Muscle layer of duodenum (tissue), 2 donors: ENCODE measurements around the gene GPD1L.

Experiments
- H3K27ac ChIP-seq: one replicate; pipeline ENCODE4 v1.7.0; 2013; ENCODE audit warnings: mild to moderate bottlenecking, low read length
- H3K27me3 ChIP-seq: one replicate; pipeline ENCODE4 v1.7.0; 2013; ENCODE audit warnings: low read depth, mild to moderate bottlenecking, control low read depth, low read length
- H3K36me3 ChIP-seq, 2 donors: one replicate each; pipeline ENCODE4 v1.7.0; 2013; ENCODE audit warnings: low read length in 2 of 2, control low read depth in 1 of 2, mild to moderate bottlenecking in 1 of 2; ENCODE audit not compliant: insufficient read depth in 2 of 2, control insufficient read depth in 1 of 2
- H3K4me1 ChIP-seq, 2 donors: one replicate each; pipeline ENCODE4 v1.7.0; 2013; ENCODE audit warnings: low read length in 2 of 2, mild to moderate bottlenecking in 2 of 2, control low read depth in 1 of 2, moderate library complexity in 1 of 2; ENCODE audit not compliant: insufficient read depth in 2 of 2, control insufficient read depth in 1 of 2
- H3K4me3 ChIP-seq, 2 donors: one replicate each; pipeline ENCODE4 v1.7.0; 2013; ENCODE audit warnings: low read length in 2 of 2, low read depth in 1 of 2, mild to moderate bottlenecking in 1 of 2
- H3K9me3 ChIP-seq, 2 donors: one replicate each; pipeline ENCODE4 v1.7.0; 2013; ENCODE audit warnings: low read length in 2 of 2, control low read depth in 1 of 2, mild to moderate bottlenecking in 1 of 2; ENCODE audit not compliant: control insufficient read depth in 1 of 2
- donor health status: healthy.

GPD1L gene

DNA sequence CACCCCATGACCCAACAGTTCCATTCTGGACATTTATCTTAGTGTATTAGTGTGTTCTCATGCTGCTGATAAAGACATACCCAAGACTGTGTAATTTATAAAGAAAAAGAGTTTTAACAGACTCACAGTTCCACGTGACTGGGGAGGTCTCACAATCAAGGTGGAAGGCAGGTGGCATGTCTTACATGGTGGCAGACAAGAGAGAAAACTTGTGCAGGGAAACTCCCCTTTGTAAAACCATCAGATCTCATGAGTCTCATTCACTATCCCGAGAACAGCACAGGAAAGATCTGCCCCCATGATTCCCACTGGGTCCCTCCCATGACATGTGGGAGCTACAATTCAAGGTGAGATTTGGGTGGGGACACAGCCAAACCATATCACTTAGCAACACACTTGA, 21.6 kb upstream of the GPD1L start:
- H3K27ac ChIP-seq: no peak overlapping the region
- no peaks in the 10 kb centered on the region for H3K27me3 ChIP-seq
- no peaks in the 10 kb centered on the region for H3K36me3 ChIP-seq
- H3K4me1 ChIP-seq: peaks cover 0 to 8% of the 10 kb centered on the region in 2 donors
- H3K9me3 ChIP-seq: no peaks in the 10 kb centered on the region
- H3K4me3 ChIP-seq: no peak overlapping the region

DNA sequence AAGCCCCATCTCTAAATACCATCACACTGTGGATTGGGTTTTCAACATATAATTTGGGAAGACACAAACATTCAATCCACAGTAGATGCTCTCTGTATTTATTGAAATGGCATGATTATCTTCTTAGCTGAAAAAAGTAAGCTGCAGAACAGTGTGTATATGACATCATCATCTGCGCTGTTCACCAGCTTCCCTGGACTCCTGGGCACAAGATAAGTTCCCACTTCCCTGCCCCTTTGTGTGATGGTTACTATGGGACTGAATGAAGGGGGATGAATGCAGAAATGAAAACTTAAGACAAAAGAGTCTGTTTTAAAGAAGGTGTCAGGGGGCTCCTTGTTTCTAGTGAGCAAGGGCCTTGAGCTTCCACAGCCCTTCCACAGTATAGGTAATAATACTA, 20.0 kb upstream of the GPD1L start:
- Histone ChIP-seq H3K9me3 (no peaks in the 10 kb centered on the region), H3K4me1 (peaks cover 0 to 8% of the 10 kb centered on the region in 2 donors), H3K27me3 (no peaks in the 10 kb centered on the region), H3K4me3 (no peak overlapping the region), H3K27ac (no peak overlapping the region), H3K36me3 (no peaks in the 10 kb centered on the region)

DNA sequence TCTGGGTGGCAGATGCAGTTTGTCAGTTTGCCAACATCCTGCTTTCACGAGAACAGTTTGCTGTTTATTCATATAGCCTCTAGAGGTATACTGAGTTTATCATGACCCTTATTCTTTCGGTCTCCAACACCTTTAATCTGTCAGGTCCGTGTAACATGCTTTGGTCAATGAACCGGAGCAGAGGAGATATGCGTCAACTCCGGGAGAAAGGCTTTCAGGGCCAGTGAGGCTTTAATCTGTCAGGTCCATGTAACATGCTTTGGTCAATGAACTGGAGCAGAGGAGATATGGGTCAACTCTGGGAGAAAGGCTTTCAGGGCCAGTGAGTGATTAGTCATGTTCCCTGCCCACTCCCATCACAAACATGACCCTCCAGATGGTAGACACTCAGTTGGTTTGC, 16.9 kb upstream of the GPD1L start:
- H3K36me3 ChIP-seq: no peaks in the 10 kb centered on the region
- no peaks in the 10 kb centered on the region for H3K4me1 ChIP-seq
- no peak overlapping the region for H3K27ac ChIP-seq
- no peaks in the 10 kb centered on the region for H3K27me3 ChIP-seq
- no peak overlapping the region for H3K4me3 ChIP-seq
- no peaks in the 10 kb centered on the region for H3K9me3 ChIP-seq

DNA sequence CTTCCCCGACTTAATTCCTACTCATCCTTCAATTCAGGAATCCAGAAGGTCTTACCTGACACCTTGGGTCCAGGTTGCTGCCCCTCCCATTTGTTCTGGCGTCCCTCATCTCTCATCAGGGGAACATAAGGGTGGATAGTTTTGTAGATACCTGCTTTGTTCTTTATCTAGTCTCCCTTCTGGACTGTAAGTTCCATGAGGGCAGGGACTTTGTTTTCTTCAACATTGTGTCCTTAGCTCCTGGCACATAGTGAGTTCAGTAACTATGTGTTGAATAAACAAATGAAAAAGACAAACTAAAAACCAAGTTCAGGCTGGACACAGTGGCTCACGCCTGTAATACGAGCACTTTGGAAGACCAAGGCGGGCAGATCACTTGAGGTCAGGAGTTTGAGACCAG, 13.2 kb upstream of the GPD1L start:
- Histone ChIP-seq H3K36me3 (no peaks in the 10 kb centered on the region), H3K27me3 (no peaks in the 10 kb centered on the region), H3K9me3 (no peaks in the 10 kb centered on the region), H3K4me3 (no peak overlapping the region), H3K27ac (no peak overlapping the region), H3K4me1 (no peaks in the 10 kb centered on the region)

DNA sequence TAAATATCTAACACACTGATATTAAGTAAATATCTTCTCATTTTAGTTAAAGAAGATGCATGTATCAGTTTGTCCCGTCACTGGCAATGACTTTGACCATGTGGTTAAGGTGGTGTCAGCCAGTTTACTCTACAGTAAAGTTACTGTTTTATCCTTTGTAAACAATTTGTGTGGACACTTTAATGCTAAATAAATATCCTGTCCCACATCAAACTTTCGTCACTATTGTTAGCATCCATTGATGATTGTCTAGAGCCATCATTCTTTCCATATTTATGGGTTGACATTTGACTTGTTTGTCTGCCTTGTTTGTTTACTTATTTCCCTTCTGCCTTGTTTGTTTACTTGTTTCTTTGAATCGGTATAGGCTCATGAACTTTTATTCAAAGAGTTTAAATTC, 11.0 kb upstream of the GPD1L start:
- no peak overlapping the region for H3K27ac ChIP-seq
- no peaks in the 10 kb centered on the region for H3K27me3 ChIP-seq
- H3K4me1 ChIP-seq: no peaks in the 10 kb centered on the region
- H3K36me3 ChIP-seq: no peaks in the 10 kb centered on the region
- no peaks in the 10 kb centered on the region for H3K9me3 ChIP-seq
- H3K4me3 ChIP-seq: no peak overlapping the region

DNA sequence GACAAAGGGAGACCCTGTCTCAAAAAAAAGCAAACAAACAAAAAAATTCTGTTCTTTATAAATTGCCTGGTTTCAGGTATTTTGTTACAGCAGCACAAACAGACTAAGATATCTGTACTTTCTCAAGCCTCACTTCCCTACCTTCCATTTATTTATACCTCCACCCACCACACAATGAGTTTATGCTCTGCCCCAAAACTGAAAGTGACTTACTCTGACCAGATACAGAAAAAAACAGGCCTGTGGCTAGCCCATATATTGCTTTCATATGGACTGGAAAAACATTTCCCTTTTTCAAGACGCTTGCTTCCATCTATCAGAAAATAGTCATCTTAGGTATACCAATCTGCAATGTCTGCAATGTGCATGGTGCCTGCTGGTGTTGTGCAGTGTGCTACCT, 8.7 kb upstream of the GPD1L start:
- Histone ChIP-seq H3K4me1 (no peaks in the 10 kb centered on the region), H3K27me3 (no peaks in the 10 kb centered on the region), H3K9me3 (peaks cover 8 to 10% of the 10 kb centered on the region in 2 donors), H3K36me3 (no peaks in the 10 kb centered on the region), H3K27ac (no peak overlapping the region), H3K4me3 (no peak overlapping the region)

DNA sequence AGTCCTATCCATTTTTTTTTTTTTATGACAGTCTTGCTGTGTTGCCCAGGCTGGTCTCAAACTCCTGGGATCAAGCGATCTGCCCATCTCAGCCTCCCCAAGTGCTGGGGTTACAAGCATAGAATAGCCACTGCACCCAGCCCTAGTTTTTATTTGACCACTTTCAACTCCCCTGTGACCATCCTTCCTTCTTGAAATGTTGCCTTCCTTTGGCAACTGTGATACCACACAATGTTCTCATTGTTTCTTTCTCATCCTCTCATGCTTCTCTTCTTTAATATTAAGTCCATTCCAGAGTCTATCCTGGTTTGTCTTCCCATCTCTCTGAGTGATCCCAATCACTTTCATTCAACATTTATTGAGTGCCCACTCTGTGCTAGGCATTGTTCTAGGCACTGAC, 7.9 kb upstream of the GPD1L start:
- peaks cover 8 to 14% of the 10 kb centered on the region in 2 donors for H3K9me3 ChIP-seq
- no peak overlapping the region for H3K4me3 ChIP-seq
- no peaks in the 10 kb centered on the region for H3K27me3 ChIP-seq
- H3K4me1 ChIP-seq: no peaks in the 10 kb centered on the region
- no peak overlapping the region for H3K27ac ChIP-seq
- H3K36me3 ChIP-seq: no peaks in the 10 kb centered on the region

DNA sequence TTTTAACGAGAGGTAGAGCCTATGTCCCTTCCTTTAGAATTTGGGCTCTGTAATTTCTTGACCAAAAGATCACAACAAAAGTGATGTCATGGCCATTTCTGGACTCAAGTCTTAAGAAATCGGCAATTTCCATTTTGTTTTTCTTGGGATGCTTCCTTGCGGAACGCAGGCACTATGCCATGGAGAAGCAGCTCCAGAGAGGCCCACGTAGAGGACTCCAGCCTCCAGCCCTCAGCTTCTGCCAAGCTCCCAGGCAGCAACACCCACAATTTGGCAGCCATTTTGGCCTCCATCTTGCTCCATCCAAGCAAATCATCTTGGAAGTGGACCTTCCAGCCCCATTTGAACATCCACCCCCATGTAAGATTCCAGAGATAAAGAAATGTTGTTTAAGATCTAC, 6.0 kb upstream of the GPD1L start:
- H3K9me3 ChIP-seq: peaks cover 8 to 14% of the 10 kb centered on the region in 2 donors
- no peak overlapping the region for H3K4me3 ChIP-seq
- H3K27ac ChIP-seq: no peak overlapping the region
- no peaks in the 10 kb centered on the region for H3K27me3 ChIP-seq
- H3K36me3 ChIP-seq: no peaks in the 10 kb centered on the region
- no peaks in the 10 kb centered on the region for H3K4me1 ChIP-seq

DNA sequence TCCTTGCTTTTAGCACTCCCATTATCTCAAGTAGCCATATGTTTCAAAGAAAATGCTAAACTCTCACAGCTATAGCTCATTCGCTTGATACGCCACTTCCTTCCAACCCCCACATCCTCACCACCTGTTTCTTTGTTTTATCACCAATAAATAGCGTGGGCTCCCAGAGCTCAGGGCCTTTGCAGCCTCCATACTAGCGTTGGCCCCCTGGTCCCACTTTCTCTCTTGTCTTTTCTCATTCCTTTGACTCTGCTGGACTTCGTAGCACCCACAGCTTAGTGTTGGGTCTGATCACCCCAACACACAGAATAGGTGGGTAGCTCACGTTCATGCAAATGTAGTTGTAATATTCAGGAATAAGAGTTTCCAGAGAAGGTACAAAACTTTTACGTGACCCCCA, 4.1 kb upstream of the GPD1L start:
- Histone ChIP-seq H3K27ac (no peak overlapping the region), H3K36me3 (no peaks in the 10 kb centered on the region), H3K9me3 (peaks cover 8 to 14% of the 10 kb centered on the region in 2 donors), H3K27me3 (no peaks in the 10 kb centered on the region), H3K4me3 (no peak overlapping the region), H3K4me1 (peaks cover 0 to 6% of the 10 kb centered on the region in 2 donors)

DNA sequence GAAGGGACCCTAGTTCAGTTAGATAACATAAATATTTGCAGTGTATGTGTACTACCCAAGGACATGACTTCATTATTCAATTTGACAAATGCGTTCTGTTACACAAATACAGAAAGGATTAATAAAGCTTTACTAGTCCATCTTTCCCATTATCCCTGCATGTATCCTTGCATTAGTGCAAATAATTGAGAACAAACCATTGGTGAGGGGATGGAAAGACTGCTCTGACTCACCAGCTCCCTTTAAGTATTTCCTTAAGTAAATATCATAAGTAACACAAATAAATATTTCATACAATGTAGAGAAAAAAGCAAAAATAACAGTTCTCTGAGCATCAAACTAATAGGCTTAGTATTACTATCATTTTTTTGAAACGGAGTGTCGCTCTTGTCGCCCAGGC, 1.9 kb upstream of the GPD1L start:
- H3K27me3 ChIP-seq: no peaks in the 10 kb centered on the region
- no peak overlapping the region for H3K27ac ChIP-seq
- H3K4me1 ChIP-seq: peaks cover 5 to 23% of the 10 kb centered on the region in 2 donors
- no peak overlapping the region for H3K4me3 ChIP-seq
- H3K9me3 ChIP-seq: peaks cover 8 to 14% of the 10 kb centered on the region in 2 donors
- no peaks in the 10 kb centered on the region for H3K36me3 ChIP-seq

DNA sequence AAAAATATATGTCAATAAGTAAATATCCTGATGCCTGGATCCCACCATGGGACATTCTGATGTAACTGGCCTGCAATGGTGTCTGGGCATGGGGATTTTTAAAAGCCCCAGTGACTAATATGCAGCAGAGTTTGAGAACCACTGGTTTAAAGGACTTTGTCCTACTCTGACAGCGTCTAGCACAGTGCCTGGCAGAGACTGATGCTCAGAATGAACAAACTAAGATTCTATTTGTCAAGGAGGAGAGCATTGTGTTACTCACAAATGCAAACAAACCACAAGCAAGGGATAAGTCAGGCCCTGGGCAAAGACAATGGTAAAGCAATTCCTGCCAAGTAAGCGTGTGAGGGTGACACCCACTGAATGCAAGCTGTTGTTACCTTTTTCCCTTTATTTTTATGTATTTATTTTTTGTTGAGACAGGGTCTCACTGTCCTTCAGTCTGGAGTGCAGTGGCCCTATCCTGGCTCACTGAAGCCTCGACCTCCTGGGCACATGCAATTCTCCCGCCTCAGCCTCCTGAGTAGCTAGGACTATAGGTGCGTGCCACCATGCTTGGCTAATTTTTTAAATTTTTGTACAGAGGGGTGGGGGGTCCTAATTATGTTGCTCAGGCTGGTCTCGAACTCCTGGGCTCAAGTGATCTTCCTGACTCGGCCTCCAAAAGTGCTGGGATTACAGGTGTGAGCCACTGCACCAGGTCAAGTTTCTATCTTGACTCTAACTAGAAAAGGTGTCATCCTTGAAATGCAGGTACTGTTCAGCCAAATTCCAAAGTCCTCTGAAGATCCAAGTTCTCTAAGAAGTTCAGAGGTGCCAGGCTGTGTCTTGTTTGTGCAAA, 909 bp upstream of the GPD1L start:
- Histone ChIP-seq H3K36me3 (no peaks in the 10 kb centered on the region), H3K27me3 (no peaks in the 10 kb centered on the region), H3K9me3 (peaks cover 8 to 14% of the 10 kb centered on the region in 2 donors), H3K27ac (no peak overlapping the region), H3K4me3 (peak overlapping the region; percentile 27 to 85), H3K4me1 (peaks cover 5 to 25% of the 10 kb centered on the region in 2 donors)

DNA sequence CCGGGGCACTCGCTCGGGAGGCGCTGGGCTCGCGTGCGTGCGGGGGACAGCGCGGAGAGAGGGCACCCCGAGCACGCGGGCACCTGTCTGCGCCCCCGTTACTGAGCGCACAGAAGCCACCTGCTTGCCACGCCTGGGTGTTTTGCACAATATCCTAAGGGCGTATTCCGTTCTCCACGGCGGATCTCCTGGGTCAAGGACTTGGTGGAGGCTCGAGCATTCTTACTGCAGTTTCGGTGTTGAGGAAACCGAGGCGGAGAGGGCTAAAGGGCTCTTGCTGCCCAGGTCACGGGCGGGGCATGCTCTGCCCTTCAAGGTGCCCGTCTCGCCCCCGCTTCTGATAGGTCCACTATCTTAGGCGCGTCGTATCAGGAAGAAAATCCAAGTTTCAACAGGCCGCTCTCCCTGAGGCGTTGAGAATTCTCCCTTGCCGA, 526 bp downstream of the GPD1L start:
- H3K27ac ChIP-seq: peak overlapping the region; percentile 19
- H3K4me1 ChIP-seq: peaks cover 5 to 27% of the 10 kb centered on the region in 2 donors

More for the DNA sequence above, 526 bp downstream of the GPD1L start:
- H3K36me3 ChIP-seq: no peaks in the 10 kb centered on the region
- peak overlapping the region; percentile 84 to 85 for H3K4me3 ChIP-seq
- peaks cover 4 to 10% of the 10 kb centered on the region in 2 donors for H3K9me3 ChIP-seq
- no peaks in the 10 kb centered on the region for H3K27me3 ChIP-seq
